Measurements from ENCODE around the gene JPT2. TPM values are rescaled to one million over a fixed set of nuclear protein-coding genes. Genes with fewer than 3 reads are reported as not detected.
A peak's percentile ranks its signal among the peaks of the same experiment; 100 is the strongest.

Gene JPT2
- total RNA-seq, 1 experiment from 2014 or later = 244 TPM

GRCh38 chr16:1723450-1724147 is 45.5 kb downstream of the JPT2 start:
- TF ChIP-seq CTCF (conservative IDR thresholded peaks at IDR 0.05) (peak; percentile 90), EZH2 (IDR thresholded peaks at IDR 0.05; ENCODE audit: low read depth) (no peak)
- Histone ChIP-seq H3K9me2 (ENCODE audit: insufficient read depth) (no peaks in the 10 kb centered on the region), H3K9me3 (ENCODE audit: insufficient read depth, low read depth) (no peaks in the 10 kb centered on the region), H3K4me1 (replicated peaks; ENCODE audit: insufficient read depth) (peaks cover 42% of the 10 kb centered on the region), H2AFZ (no peak overlapping the region), H3K27ac (peak overlapping the region; percentile 67; the same call in 1 of the 2 replicates), H3K36me3 (ENCODE audit: low read depth) (no peaks in the 10 kb centered on the region), H3K4me3 (no peak overlapping the region), H3F3A (ENCODE audit: insufficient read depth, low read depth) (peaks cover 37% of the 10 kb centered on the region; the same call in 1 of the 2 replicates), H3K27me3 (ENCODE audit: insufficient read depth, low read depth) (no peaks in the 10 kb centered on the region), H4K20me1 (ENCODE audit: insufficient read depth) (no peaks in the 10 kb centered on the region; the same call in 1 of the 2 replicates), H3K79me2 (ENCODE audit: low read depth) (peaks cover 27% of the 10 kb centered on the region), H3K4me2 (no peak overlapping the region)
- POLR2A ChIA-PET (ENCODE audit: unreplicated experiment) = interaction anchor here (0.6 to 1.0 kb wide), 3 partner anchors 20 to 50 kb away, joined by 3 to 5 read pairs (median 3); no protein-coding TSS in a partner anchor
- intact Hi-C loops (cut with micrococcal nuclease; ENCODE audit: unreplicated experiment) = no loop called here
- BruUV-seq (replicated peaks) = no TSS peak
- CTCF ChIA-PET = interaction anchor here (0.5 to 1.2 kb wide), 8 partner anchors 13 to 1182 kb away, joined by 3 to 10 read pairs (median 4); partner anchors contain the start of gene MAPK8IP3
- DNase-seq = peak in 1 of 2 experiments; percentile 68

GRCh38 chr16:1724491-1724890 is 46.4 kb downstream of the JPT2 start:
- H3K4me2 ChIP-seq = no peak overlapping the region
- ChIA-PET POLR2A (ENCODE audit: unreplicated experiment) (no interaction called here), CTCF (no interaction called here)
- peaks cover 33% of the 10 kb centered on the region for H3K4me1 ChIP-seq (replicated peaks; ENCODE audit: insufficient read depth)
- no peak overlapping the region for H3K27ac ChIP-seq
- H3K9me3 ChIP-seq (ENCODE audit: insufficient read depth, low read depth) = no peaks in the 10 kb centered on the region
- H3K27me3 ChIP-seq (ENCODE audit: insufficient read depth, low read depth) = no peaks in the 10 kb centered on the region
- H3K9me2 ChIP-seq (ENCODE audit: insufficient read depth) = no peaks in the 10 kb centered on the region
- no peak for DNase-seq
- no peaks in the 10 kb centered on the region; the same call in 1 of the 2 replicates for H4K20me1 ChIP-seq (ENCODE audit: insufficient read depth)
- no peak overlapping the region for H2AFZ ChIP-seq
- H3K36me3 ChIP-seq (ENCODE audit: low read depth) = no peaks in the 10 kb centered on the region
- no peak overlapping the region for H3K4me3 ChIP-seq
- no TSS peak for BruUV-seq (replicated peaks)
- TF ChIP-seq EZH2 (IDR thresholded peaks at IDR 0.05; ENCODE audit: low read depth) = no peak
- H3F3A ChIP-seq (ENCODE audit: insufficient read depth, low read depth) = peaks cover 30% of the 10 kb centered on the region; the same call in 1 of the 2 replicates
- H3K79me2 ChIP-seq (ENCODE audit: low read depth) = peaks cover 27% of the 10 kb centered on the region
- intact Hi-C loops (cut with micrococcal nuclease; ENCODE audit: unreplicated experiment) = no loop called here

GRCh38 chr16:1726661-1727502 is 48.8 kb downstream of the JPT2 start:
- TF ChIP-seq CTCF (conservative IDR thresholded peaks at IDR 0.05) (no peak), EZH2 (IDR thresholded peaks at IDR 0.05; ENCODE audit: low read depth) (no peak)
- peaks cover 15% of the 10 kb centered on the region; the same call in 1 of the 2 replicates for H3F3A ChIP-seq (ENCODE audit: insufficient read depth, low read depth)
- no peak overlapping the region for H3K4me2 ChIP-seq
- no peaks in the 10 kb centered on the region for H3K27me3 ChIP-seq (ENCODE audit: insufficient read depth, low read depth)
- no peaks in the 10 kb centered on the region; the same call in 1 of the 2 replicates for H4K20me1 ChIP-seq (ENCODE audit: insufficient read depth)
- peaks cover 21% of the 10 kb centered on the region; the same call in 1 of the 2 replicates for H3K79me2 ChIP-seq (ENCODE audit: low read depth)
- no peaks in the 10 kb centered on the region for H3K9me3 ChIP-seq (ENCODE audit: insufficient read depth, low read depth)
- H2AFZ ChIP-seq = no peak overlapping the region
- POLR2A ChIA-PET (ENCODE audit: unreplicated experiment) = no interaction called here
- CTCF ChIA-PET = no interaction called here
- peaks cover 18% of the 10 kb centered on the region for H3K4me1 ChIP-seq (replicated peaks; ENCODE audit: insufficient read depth)
- no peak for DNase-seq
- no peak overlapping the region for H3K4me3 ChIP-seq
- H3K9me2 ChIP-seq (ENCODE audit: insufficient read depth) = no peaks in the 10 kb centered on the region
- H3K27ac ChIP-seq = no peak overlapping the region
- intact Hi-C loops (cut with micrococcal nuclease; ENCODE audit: unreplicated experiment) = no loop called here
- BruUV-seq (replicated peaks) = no TSS peak
- no peaks in the 10 kb centered on the region for H3K36me3 ChIP-seq (ENCODE audit: low read depth)
